Mesenteric fat pad (tissue), 1 donor: ENCODE results near the gene KIF26A. TPM values are rescaled to one million over a fixed set of nuclear protein-coding genes. Genes with fewer than 3 reads are reported as not detected.

Experiments
- DNase-seq: peaks from one replicate; pipeline ENCODE4 v3.0.0-alpha.2; 2020; ENCODE audit warnings: low spot score
- total RNA-seq: library from RNA; stranded (reverse); fragmentation: NEBNext Ultra II Directional; extraction: Animal tissue kit (Norgen Biotek cat#: 25700); gene quantifications from one replicate; pipeline ENCODE4 v1.2.1, GENCODE V29; 2021
- donor health status: DM: yes; HTN: yes; CAD: no.

KIF26A gene
- total RNA-seq, 1 donor from 2014 or later = 3.2 TPM

GRCh38 chr14:104175041-104175440 is 36.7 kb downstream of the KIF26A start:
- DNase-seq = no peak

GRCh38 chr14:104175811-104176210 is 37.4 kb downstream of the KIF26A start:
- DNase-seq = no peak

- DNase-seq = no peak
These were observed 38.2 kb downstream of the KIF26A start for GRCh38 chr14:104176611-104177010.

GRCh38 chr14:104177411-104177810 is 39.0 kb downstream of the KIF26A start:
- DNase-seq = no peak

- no peak for DNase-seq
These were observed 39.9 kb downstream of the KIF26A start for GRCh38 chr14:104178279-104178678.

- no peak for DNase-seq
These were observed 40.7 kb downstream of the KIF26A start for GRCh38 chr14:104179126-104179525.

- no peak for DNase-seq
These were observed 41.3 kb downstream of the KIF26A start for GRCh38 chr14:104179564-104180129.

GRCh38 chr14:104180561-104181165 is 42.3 kb downstream of the KIF26A start:
- no peak for DNase-seq

GRCh38 chr14:104181761-104182530 is 43.6 kb downstream of the KIF26A start:
- DNase-seq = no peak

- DNase-seq = no peak
These were observed 44.6 kb downstream of the KIF26A start for GRCh38 chr14:104182857-104183425.

GRCh38 chr14:104183796-104184195 is 45.4 kb downstream of the KIF26A start:
- DNase-seq = no peak

GRCh38 chr14:104184506-104184905 is 46.1 kb downstream of the KIF26A start:
- no peak for DNase-seq

GRCh38 chr14:104184911-104185499 is 46.6 kb downstream of the KIF26A start:
- DNase-seq = no peak

GRCh38 chr14:104185916-104186495 is 47.6 kb downstream of the KIF26A start:
- DNase-seq = no peak

- DNase-seq = no peak
These were observed 48.2 kb downstream of the KIF26A start for GRCh38 chr14:104186575-104186974.

- DNase-seq = no peak
These were observed 48.9 kb downstream of the KIF26A start for GRCh38 chr14:104187121-104187889.

GRCh38 chr14:104187931-104188726 is 49.7 kb downstream of the KIF26A start:
- DNase-seq = no peak

GRCh38 chr14:104188727-104189400 is 50.5 kb downstream of the KIF26A start:
- DNase-seq = no peak

GRCh38 chr14:104189629-104190335 is 51.4 kb downstream of the KIF26A start:
- no peak for DNase-seq
